C4-2B (cell line): ENCODE data around the gene ZNF724.

Experiments used
- ZFX ChIP-seq: fragments of 450-650 bp; IDR thresholded peaks from 2 replicates; pipeline ENCODE4 v1.6.1; 2017
- TF ChIP-seq, protein P1 (sequence below): fragments of 450-650 bp; conservative IDR thresholded peaks from 2 replicates; pipeline ENCODE4 v1.5.1; 2017; ENCODE audit warnings: mild to moderate bottlenecking

DNA sequence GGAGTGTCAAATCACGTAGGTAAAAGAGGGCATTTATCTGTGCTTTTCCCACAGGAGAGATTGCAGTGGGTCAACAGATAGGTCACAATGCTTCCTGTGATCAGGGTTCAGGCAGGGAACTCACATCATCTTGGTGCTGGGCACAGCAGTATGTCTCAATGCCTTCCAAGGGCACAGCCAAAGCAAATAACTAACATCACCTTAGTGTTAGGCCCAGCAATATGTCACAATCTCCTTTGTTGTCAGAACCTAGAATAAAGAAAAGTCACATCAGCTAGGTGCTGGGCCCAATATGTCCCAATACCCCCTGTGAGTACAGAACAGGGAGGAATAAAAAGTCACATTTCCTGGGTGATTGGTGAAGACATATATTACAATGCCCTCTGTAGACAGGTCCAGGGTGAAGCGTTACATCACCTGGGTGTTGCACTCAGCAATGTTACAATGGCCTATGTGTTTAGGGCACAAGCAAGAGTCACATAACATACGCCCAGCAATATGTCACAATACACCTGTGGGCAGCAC is 11.4 kb upstream of the ZNF724 start:
- TF ChIP-seq, protein P1, sequence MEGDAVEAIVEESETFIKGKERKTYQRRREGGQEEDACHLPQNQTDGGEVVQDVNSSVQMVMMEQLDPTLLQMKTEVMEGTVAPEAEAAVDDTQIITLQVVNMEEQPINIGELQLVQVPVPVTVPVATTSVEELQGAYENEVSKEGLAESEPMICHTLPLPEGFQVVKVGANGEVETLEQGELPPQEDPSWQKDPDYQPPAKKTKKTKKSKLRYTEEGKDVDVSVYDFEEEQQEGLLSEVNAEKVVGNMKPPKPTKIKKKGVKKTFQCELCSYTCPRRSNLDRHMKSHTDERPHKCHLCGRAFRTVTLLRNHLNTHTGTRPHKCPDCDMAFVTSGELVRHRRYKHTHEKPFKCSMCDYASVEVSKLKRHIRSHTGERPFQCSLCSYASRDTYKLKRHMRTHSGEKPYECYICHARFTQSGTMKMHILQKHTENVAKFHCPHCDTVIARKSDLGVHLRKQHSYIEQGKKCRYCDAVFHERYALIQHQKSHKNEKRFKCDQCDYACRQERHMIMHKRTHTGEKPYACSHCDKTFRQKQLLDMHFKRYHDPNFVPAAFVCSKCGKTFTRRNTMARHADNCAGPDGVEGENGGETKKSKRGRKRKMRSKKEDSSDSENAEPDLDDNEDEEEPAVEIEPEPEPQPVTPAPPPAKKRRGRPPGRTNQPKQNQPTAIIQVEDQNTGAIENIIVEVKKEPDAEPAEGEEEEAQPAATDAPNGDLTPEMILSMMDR, result no peak
- no peak for TF ChIP-seq ZFX
